ENCODE measurements around the gene TKFC. TPM values are rescaled to one million over a fixed set of nuclear protein-coding genes. Genes with fewer than 3 reads are reported as not detected.
A peak's percentile ranks its signal among the peaks of the same experiment; 100 is the strongest.

Gene TKFC
- total RNA-seq, 2 experiments from 2014 or later: 79.1 to 86.3 TPM

- Mint-ChIP-seq H3K4me3 (peak overlapping the region; percentile 92), H3K36me3 (ENCODE audit: low read depth) (peaks cover 47% of the 10 kb centered on the region), H3K27ac (no peak overlapping the region), H3K9me3 (no peaks in the 10 kb centered on the region), H3K27me3 (peaks cover 5% of the 10 kb centered on the region), H3K4me1 (ENCODE audit: low read depth) (peaks cover 44% of the 10 kb centered on the region)
- no peak for TF ChIP-seq CTCF (IDR thresholded peaks at IDR 0.05)
- ChIA-PET CTCF (interaction anchor here (1.4 to 3.2 kb wide), 6 partner anchors 16 to 464 kb away, joined by 3 to 23 read pairs (median 7); no protein-coding TSS in a partner anchor), POLR2A (interaction anchor here (0.7 to 4.3 kb wide), 7 partner anchors 13 to 133 kb away, joined by 3 to 26 read pairs (median 20); partner anchors contain the start of genes DDB1 and TKFC)
- DNase-seq (no peak), ATAC-seq (no peak)
- intact Hi-C loops (cut with micrococcal nuclease): no loop called here
These were observed 37.5 kb upstream of the TKFC start for GRCh38 chr11:61295596-61295926.

GRCh38 chr11:61297341-61297740 lies 35.7 kb upstream of the TKFC start:
- peak overlapping the region; percentile 66 for H3K27ac Mint-ChIP-seq
- ChIA-PET CTCF (interaction anchor here (1.0 to 2.4 kb wide), 3 partner anchors 12 to 43 kb away, joined by 3 to 9 read pairs (median 3); no protein-coding TSS in a partner anchor), POLR2A (interaction anchor here (0.8 to 4.3 kb wide), 3 partner anchors 32 to 277 kb away, joined by 3 to 20 read pairs (median 3); partner anchors contain the start of genes DDB1 and TKFC)
- no peak overlapping the region for H3K4me3 Mint-ChIP-seq
- ATAC-seq (no peak), DNase-seq (no peak)
- no peaks in the 10 kb centered on the region for H3K9me3 Mint-ChIP-seq
- peaks cover 45% of the 10 kb centered on the region for H3K36me3 Mint-ChIP-seq (ENCODE audit: low read depth)
- TF ChIP-seq CTCF (IDR thresholded peaks at IDR 0.05): no peak
- intact Hi-C loops (cut with micrococcal nuclease): no loop called here
- H3K4me1 Mint-ChIP-seq (ENCODE audit: low read depth): peaks cover 42% of the 10 kb centered on the region
- peaks cover 2% of the 10 kb centered on the region for H3K27me3 Mint-ChIP-seq

GRCh38 chr11:61297746-61298145 lies 35.3 kb upstream of the TKFC start:
- CTCF ChIA-PET: interaction anchor here (1.0 to 2.4 kb wide), 3 partner anchors 11 to 44 kb away, joined by 3 to 9 read pairs (median 3); no protein-coding TSS in a partner anchor
- Mint-ChIP-seq H3K27me3 (peaks cover 2% of the 10 kb centered on the region), H3K9me3 (no peaks in the 10 kb centered on the region), H3K4me1 (ENCODE audit: low read depth) (peaks cover 40% of the 10 kb centered on the region), H3K27ac (peak overlapping the region; percentile 66), H3K36me3 (ENCODE audit: low read depth) (peaks cover 41% of the 10 kb centered on the region), H3K4me3 (no peak overlapping the region)
- POLR2A ChIA-PET: interaction anchor here (1.0 to 4.3 kb wide), 3 partner anchors 31 to 38 kb away, joined by 3 to 20 read pairs (median 4); partner anchors contain the start of genes DDB1 and TKFC
- no peak for TF ChIP-seq CTCF (IDR thresholded peaks at IDR 0.05)
- intact Hi-C loops (cut with micrococcal nuclease): no loop called here
- no peak for DNase-seq
- ATAC-seq: no peak

- DNase-seq (no peak), ATAC-seq (no peak)
- intact Hi-C loops (cut with micrococcal nuclease): no loop called here
- Mint-ChIP-seq H3K4me3 (no peak overlapping the region), H3K4me1 (ENCODE audit: low read depth) (peaks cover 34% of the 10 kb centered on the region), H3K36me3 (ENCODE audit: low read depth) (peaks cover 39% of the 10 kb centered on the region), H3K27ac (peak overlapping the region; percentile 50), H3K27me3 (no peaks in the 10 kb centered on the region), H3K9me3 (no peaks in the 10 kb centered on the region)
- ChIA-PET POLR2A (interaction anchor here (0.8 to 1.7 kb wide), 5 partner anchors 11 to 63 kb away, joined by 3 to 6 read pairs (median 4); partner anchors contain the start of genes CYB561A3 and TMEM138), CTCF (interaction anchor here (1.4 to 2.4 kb wide), 3 partner anchors 10 to 136 kb away, joined by 4 to 9 read pairs (median 5); no protein-coding TSS in a partner anchor)
- no peak for TF ChIP-seq CTCF (IDR thresholded peaks at IDR 0.05)
These were observed 34.3 kb upstream of the TKFC start for GRCh38 chr11:61298663-61299244.

- Mint-ChIP-seq H3K36me3 (ENCODE audit: low read depth) (peaks cover 39% of the 10 kb centered on the region), H3K27me3 (no peaks in the 10 kb centered on the region), H3K4me1 (ENCODE audit: low read depth) (peaks cover 22% of the 10 kb centered on the region), H3K9me3 (no peaks in the 10 kb centered on the region), H3K4me3 (no peak overlapping the region), H3K27ac (no peak overlapping the region)
- ChIA-PET POLR2A (interaction anchor here (0.7 to 1.1 kb wide), 2 partner anchors 29 to 54 kb away, joined by 3 read pairs; no protein-coding TSS in a partner anchor), CTCF (interaction anchor here (1.1 to 1.2 kb wide), 2 partner anchors 10 to 33 kb away, joined by 3 to 4 read pairs; no protein-coding TSS in a partner anchor)
- no peak for ATAC-seq
- intact Hi-C loops (cut with micrococcal nuclease): no loop called here
- no peak for TF ChIP-seq CTCF (IDR thresholded peaks at IDR 0.05)
- no peak for DNase-seq
These were observed 30.5 kb upstream of the TKFC start for GRCh38 chr11:61302550-61302949.

All from activated CD8-positive, alpha-beta T cell treated with anti-CD3 and anti-CD28 coated beads for 36 hours (primary cell).